C4-2B (cell line): ENCODE data around the gene CALD1.

Source experiments
- ZFX ChIP-seq: fragments of 450-650 bp; IDR thresholded peaks from 2 replicates; pipeline ENCODE4 v1.6.1; 2017
- TF ChIP-seq, protein P1 (sequence below): fragments of 450-650 bp; conservative IDR thresholded peaks from 2 replicates; pipeline ENCODE4 v1.5.1; 2017; ENCODE audit warnings: mild to moderate bottlenecking

DNA sequence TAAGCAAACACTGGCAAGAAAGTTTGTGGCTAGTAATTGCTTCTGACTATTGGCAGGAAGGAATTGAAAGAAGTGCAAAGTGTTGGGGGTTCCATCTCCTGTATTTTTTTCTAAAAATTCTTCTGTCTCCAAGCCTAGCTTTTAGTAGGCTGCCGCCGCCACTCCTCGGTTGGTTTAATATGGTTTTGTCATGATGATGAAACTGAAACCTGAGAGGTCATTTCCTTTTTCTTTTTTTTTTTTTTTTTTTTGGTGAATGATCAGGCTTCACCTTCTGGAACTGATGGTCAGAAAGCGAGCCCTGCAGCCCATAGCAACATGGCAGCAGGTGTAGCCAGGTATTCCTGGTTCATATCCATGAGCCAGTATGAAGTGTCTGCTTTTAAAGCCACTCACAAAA is 131.5 kb downstream of the CALD1 start:
- TF ChIP-seq, protein P1, sequence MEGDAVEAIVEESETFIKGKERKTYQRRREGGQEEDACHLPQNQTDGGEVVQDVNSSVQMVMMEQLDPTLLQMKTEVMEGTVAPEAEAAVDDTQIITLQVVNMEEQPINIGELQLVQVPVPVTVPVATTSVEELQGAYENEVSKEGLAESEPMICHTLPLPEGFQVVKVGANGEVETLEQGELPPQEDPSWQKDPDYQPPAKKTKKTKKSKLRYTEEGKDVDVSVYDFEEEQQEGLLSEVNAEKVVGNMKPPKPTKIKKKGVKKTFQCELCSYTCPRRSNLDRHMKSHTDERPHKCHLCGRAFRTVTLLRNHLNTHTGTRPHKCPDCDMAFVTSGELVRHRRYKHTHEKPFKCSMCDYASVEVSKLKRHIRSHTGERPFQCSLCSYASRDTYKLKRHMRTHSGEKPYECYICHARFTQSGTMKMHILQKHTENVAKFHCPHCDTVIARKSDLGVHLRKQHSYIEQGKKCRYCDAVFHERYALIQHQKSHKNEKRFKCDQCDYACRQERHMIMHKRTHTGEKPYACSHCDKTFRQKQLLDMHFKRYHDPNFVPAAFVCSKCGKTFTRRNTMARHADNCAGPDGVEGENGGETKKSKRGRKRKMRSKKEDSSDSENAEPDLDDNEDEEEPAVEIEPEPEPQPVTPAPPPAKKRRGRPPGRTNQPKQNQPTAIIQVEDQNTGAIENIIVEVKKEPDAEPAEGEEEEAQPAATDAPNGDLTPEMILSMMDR, result no peak
- TF ChIP-seq ZFX, result no peak
